HG03354 (cell line): ENCODE results near the gene FMNL1.

Source experiments
- ATAC-seq: cut with Tn5 transposase; IDR thresholded peaks from one replicate; pipeline ENCODE4 v1.9.1; 2021; ENCODE audit warnings: mild to moderate bottlenecking; ENCODE audit not compliant: unreplicated experiment, poor library complexity, severe bottlenecking

The FMNL1 gene

GRCh38 chr17:45222014-45222288, 266 bp downstream of the FMNL1 start:
- ATAC-seq: no peak

GRCh38 chr17:45222289-45222995, 757 bp downstream of the FMNL1 start:
- no peak for ATAC-seq

- ATAC-seq: no peak
Measured at GRCh38 chr17:45222996-45223538, 1.4 kb downstream of the FMNL1 start.

- no peak for ATAC-seq
Measured at GRCh38 chr17:45223539-45224528, 2.1 kb downstream of the FMNL1 start.

GRCh38 chr17:45224671-45225050, 3.0 kb downstream of the FMNL1 start:
- no peak for ATAC-seq

GRCh38 chr17:45225051-45225700, 3.5 kb downstream of the FMNL1 start:
- no peak for ATAC-seq

GRCh38 chr17:45225964-45226530, 4.4 kb downstream of the FMNL1 start:
- peak; percentile 42 for ATAC-seq

- ATAC-seq: no peak
Measured at GRCh38 chr17:45226576-45226975, 4.9 kb downstream of the FMNL1 start.

GRCh38 chr17:45227101-45227925, 5.6 kb downstream of the FMNL1 start:
- peak; percentile 33 for ATAC-seq

- no peak for ATAC-seq
Measured at GRCh38 chr17:45227926-45228762, 6.5 kb downstream of the FMNL1 start.

- ATAC-seq: peak; percentile 38
Measured at GRCh38 chr17:45228763-45229539, 7.3 kb downstream of the FMNL1 start.

GRCh38 chr17:45229681-45230409, 8.2 kb downstream of the FMNL1 start:
- ATAC-seq: peak; percentile 9

- ATAC-seq: no peak
Measured at GRCh38 chr17:45230410-45230786, 8.7 kb downstream of the FMNL1 start.

GRCh38 chr17:45230787-45231480, 9.2 kb downstream of the FMNL1 start:
- ATAC-seq: no peak

- no peak for ATAC-seq
Measured at GRCh38 chr17:45231481-45232116, 9.9 kb downstream of the FMNL1 start.
